Lower lobe of right lung (tissue), 2 donors: Measurements from ENCODE around the gene TANC1. TPM values are rescaled to one million over a fixed set of nuclear protein-coding genes. Genes with fewer than 3 reads are reported as not detected.

ENCODE experiments used
- ATAC-seq, 2 donors: fragments of 200-7000 bp; cut with Tn5 transposase; one replicate each; pipeline ENCODE4 v1.9.1; 2020 to 2022; ENCODE audit warnings: mild to moderate bottlenecking in 2 of 2, moderate library complexity in 2 of 2
- DNase-seq: peaks from one replicate; pipeline ENCODE4 v3.0.0-alpha.2; 2020
- H3K27ac ChIP-seq: fragments of 200-600 bp; one replicate; pipeline ENCODE4 v1.8.0; 2022
- H3K27me3 ChIP-seq: fragments of 200-600 bp; one replicate; pipeline ENCODE4 v1.8.0; 2022; ENCODE audit warnings: low read depth
- H3K36me3 ChIP-seq: fragments of 200-600 bp; one replicate; pipeline ENCODE4 v1.8.0; 2022; ENCODE audit warnings: mild to moderate bottlenecking
- H3K4me1 ChIP-seq: fragments of 200-600 bp; one replicate; pipeline ENCODE4 v1.8.0; 2022
- H3K4me3 ChIP-seq: fragments of 200-600 bp; one replicate; pipeline ENCODE4 v1.8.0; 2022; ENCODE audit warnings: mild to moderate bottlenecking
- H3K9me3 ChIP-seq: fragments of 200-600 bp; one replicate; pipeline ENCODE4 v1.8.0; 2022
- intact Hi-C: fragments of 100-400 bp; cut with DNase I; formaldehyde crosslinking; loops from one replicate; pipeline ENCODE4 v1.11.0; 2022
- total RNA-seq: library from RNA; stranded (reverse); fragmentation: NEBNext Ultra II Directional; extraction: Animal tissue kit (Norgen Biotek cat#: 25700); gene quantifications from one replicate; pipeline ENCODE4 v1.2.1, GENCODE V29; 2021
- TF ChIP-seq, protein P1 (sequence below): fragments of 200-600 bp; IDR thresholded peaks from one replicate; pipeline ENCODE4 v1.8.0; 2022; ENCODE audit warnings: antibody characterized with exemption, mild to moderate bottlenecking
- donor health status: DM: no; HTN: yes; CAD: no; lungs with severe emphysema.

The TANC1 gene
- total RNA-seq, 1 donor from 2014 or later, result 39.5 TPM

DNA sequence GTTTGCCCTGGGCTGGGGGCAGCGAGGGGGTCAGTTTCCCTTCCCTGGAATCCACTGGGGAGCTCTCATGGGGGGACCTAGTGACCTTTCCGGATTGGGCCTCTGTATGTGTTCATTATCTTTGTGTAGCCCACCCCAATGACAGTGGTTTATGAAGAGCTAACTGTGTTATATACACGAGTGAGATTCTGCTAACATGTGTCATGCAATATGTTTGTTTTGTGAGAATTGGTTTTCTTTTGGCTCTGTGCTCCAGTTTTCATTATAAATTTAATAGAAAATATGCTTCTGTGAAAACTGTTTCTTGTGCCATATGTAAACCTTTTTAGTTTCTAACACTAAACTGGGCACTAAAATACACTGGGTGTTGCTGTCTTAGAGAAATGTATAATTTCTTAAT, 207.5 kb downstream of the TANC1 start:
- DNase-seq (no peak), ATAC-seq (no peak)
- Histone ChIP-seq H3K4me1 (no peaks in the 10 kb centered on the region), H3K27me3 (no peaks in the 10 kb centered on the region), H3K4me3 (no peak overlapping the region), H3K36me3 (peaks cover 81% of the 10 kb centered on the region), H3K27ac (no peak overlapping the region), H3K9me3 (no peaks in the 10 kb centered on the region)
- intact Hi-C loops, result no loop called here
- TF ChIP-seq, protein P1, sequence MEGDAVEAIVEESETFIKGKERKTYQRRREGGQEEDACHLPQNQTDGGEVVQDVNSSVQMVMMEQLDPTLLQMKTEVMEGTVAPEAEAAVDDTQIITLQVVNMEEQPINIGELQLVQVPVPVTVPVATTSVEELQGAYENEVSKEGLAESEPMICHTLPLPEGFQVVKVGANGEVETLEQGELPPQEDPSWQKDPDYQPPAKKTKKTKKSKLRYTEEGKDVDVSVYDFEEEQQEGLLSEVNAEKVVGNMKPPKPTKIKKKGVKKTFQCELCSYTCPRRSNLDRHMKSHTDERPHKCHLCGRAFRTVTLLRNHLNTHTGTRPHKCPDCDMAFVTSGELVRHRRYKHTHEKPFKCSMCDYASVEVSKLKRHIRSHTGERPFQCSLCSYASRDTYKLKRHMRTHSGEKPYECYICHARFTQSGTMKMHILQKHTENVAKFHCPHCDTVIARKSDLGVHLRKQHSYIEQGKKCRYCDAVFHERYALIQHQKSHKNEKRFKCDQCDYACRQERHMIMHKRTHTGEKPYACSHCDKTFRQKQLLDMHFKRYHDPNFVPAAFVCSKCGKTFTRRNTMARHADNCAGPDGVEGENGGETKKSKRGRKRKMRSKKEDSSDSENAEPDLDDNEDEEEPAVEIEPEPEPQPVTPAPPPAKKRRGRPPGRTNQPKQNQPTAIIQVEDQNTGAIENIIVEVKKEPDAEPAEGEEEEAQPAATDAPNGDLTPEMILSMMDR, result no peak

DNA sequence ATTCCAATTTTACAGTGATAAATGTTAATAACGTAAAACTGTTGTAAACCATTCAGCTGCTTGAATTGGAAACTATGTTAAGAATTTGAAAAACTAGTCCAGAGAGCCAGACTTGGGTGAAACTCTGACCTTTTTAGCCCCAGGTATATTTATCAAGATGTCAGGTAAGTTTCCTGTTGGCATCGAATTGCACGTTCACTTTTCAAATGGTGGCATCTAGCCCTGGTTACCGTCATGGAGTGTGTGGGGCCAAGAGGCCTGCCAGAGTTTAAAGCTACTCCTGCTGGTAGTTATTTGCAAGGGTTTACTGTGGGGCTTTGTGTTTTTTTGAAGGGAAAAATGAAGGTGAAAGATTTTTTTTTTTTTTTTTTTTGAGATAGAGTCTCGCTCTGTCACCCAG, 208.1 kb downstream of the TANC1 start:
- intact Hi-C loops, result no loop called here
- Histone ChIP-seq H3K9me3 (no peaks in the 10 kb centered on the region), H3K36me3 (peaks cover 81% of the 10 kb centered on the region), H3K27me3 (no peaks in the 10 kb centered on the region), H3K4me3 (no peak overlapping the region), H3K4me1 (no peaks in the 10 kb centered on the region), H3K27ac (no peak overlapping the region)
- no peak for DNase-seq
- TF ChIP-seq, protein P1, result no peak
- no peak for ATAC-seq

- H3K36me3 ChIP-seq, result peaks cover 81% of the 10 kb centered on the region
Measured at GRCh38 chr2:159177357-159177756, 208.9 kb downstream of the TANC1 start.

DNA sequence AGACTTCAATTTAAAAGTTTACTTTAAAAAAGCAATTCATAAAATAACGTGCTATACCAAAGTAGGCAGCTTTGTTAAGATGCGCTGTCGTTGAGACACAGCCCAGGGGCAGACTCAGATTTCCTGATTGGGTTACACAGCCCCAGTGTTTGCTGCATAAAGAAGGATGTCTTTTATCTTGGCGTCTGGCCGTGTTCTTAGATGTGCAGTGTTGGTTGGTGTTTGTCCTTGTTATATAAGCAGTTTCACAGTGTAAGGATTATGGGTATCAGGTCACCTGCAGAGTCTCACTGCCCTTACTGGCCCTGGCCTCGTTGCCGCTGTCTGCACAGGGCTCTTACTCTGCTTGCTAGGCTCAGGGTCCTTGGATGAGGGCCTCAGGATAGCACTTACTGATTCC, 209.5 kb downstream of the TANC1 start:
- DNase-seq (no peak), ATAC-seq (no peak)
- H3K27me3 ChIP-seq, result no peaks in the 10 kb centered on the region
- TF ChIP-seq, protein P1, result no peak
- no peak overlapping the region for H3K4me3 ChIP-seq
- H3K36me3 ChIP-seq, result peaks cover 75% of the 10 kb centered on the region
- H3K27ac ChIP-seq, result no peak overlapping the region
- no peaks in the 10 kb centered on the region for H3K9me3 ChIP-seq
- intact Hi-C loops, result no loop called here
- H3K4me1 ChIP-seq, result no peaks in the 10 kb centered on the region

More at GRCh38 chr2:159177357-159177756, 208.9 kb downstream of the TANC1 start:
- intact Hi-C loops, result no loop called here
- Histone ChIP-seq H3K27ac (no peak overlapping the region), H3K9me3 (no peaks in the 10 kb centered on the region), H3K27me3 (no peaks in the 10 kb centered on the region), H3K4me1 (no peaks in the 10 kb centered on the region), H3K4me3 (no peak overlapping the region)
- ATAC-seq, result no peak
- TF ChIP-seq, protein P1, result no peak
- DNase-seq, result no peak

- peaks cover 74% of the 10 kb centered on the region for H3K36me3 ChIP-seq
- intact Hi-C loops, result no loop called here
- H3K27me3 ChIP-seq, result no peaks in the 10 kb centered on the region
- ATAC-seq (no peak), DNase-seq (no peak)
- TF ChIP-seq, protein P1, result no peak
- no peak overlapping the region for H3K27ac ChIP-seq
- H3K4me1 ChIP-seq, result peaks cover 6% of the 10 kb centered on the region
- no peaks in the 10 kb centered on the region for H3K9me3 ChIP-seq
- H3K4me3 ChIP-seq, result no peak overlapping the region
Measured at GRCh38 chr2:159179096-159179495, 210.7 kb downstream of the TANC1 start.

- no peak overlapping the region for H3K4me3 ChIP-seq
- DNase-seq (no peak), ATAC-seq (peak; percentile 15 to 41)
- H3K36me3 ChIP-seq, result peaks cover 74% of the 10 kb centered on the region
- peaks cover 6% of the 10 kb centered on the region for H3K4me1 ChIP-seq
- intact Hi-C loops, result no loop called here
- H3K27ac ChIP-seq, result no peak overlapping the region
- no peaks in the 10 kb centered on the region for H3K27me3 ChIP-seq
- H3K9me3 ChIP-seq, result no peaks in the 10 kb centered on the region
- TF ChIP-seq, protein P1, result no peak
Measured at GRCh38 chr2:159179696-159180095, 211.3 kb downstream of the TANC1 start.
